HepG2 (cell line): ENCODE measurements around the gene WDR73. TPM values are rescaled to one million over a fixed set of nuclear protein-coding genes. Genes with fewer than 3 reads are reported as not detected.

Experiments
- ARID4A ChIP-seq: sonication (generic); formaldehyde crosslinking; IDR thresholded peaks from 2 replicates; pipeline ENCODE4 v1.5.0; 2020; ENCODE audit warnings: mild to moderate bottlenecking, missing genetic modification reagents, borderline replicate concordance
- FOXK2 ChIP-seq: fragments of 450-650 bp; IDR thresholded peaks from 2 replicates; pipeline ENCODE4 v1.6.1; 2016
- MYPOP ChIP-seq: sonication (generic); formaldehyde crosslinking; IDR thresholded peaks from 2 replicates; pipeline ENCODE4 v1.8.1; 2023; ENCODE audit warnings: mild to moderate bottlenecking, moderate library complexity, missing genetic modification reagents
- NRL ChIP-seq: sonication (generic); formaldehyde crosslinking; IDR thresholded peaks from 2 replicates; pipeline ENCODE4 v1.5.0; 2020; ENCODE audit warnings: missing genetic modification reagents, mild to moderate bottlenecking, moderate library complexity, borderline replicate concordance
- SP2 ChIP-seq: sonication (generic); formaldehyde crosslinking; IDR thresholded peaks from 2 replicates; pipeline ENCODE4 v1.5.1; 2020; ENCODE audit warnings: mild to moderate bottlenecking, missing genetic modification reagents
- SSRP1 ChIP-seq: IDR thresholded peaks from 2 replicates; pipeline ENCODE4 v1.6.1; 2016; ENCODE audit warnings: control low read depth
- polyA plus RNA-seq, 8 experiments: library from polyadenylated mRNA; depleted of rRNA in 3 of 8; stranded (reverse) in 7 of 8; unstranded in 1 of 8; fragments of >200 nt; fragmentation: Illumina TruSeq in 4 of 8; extraction: Trizol in 4 of 8; gene quantifications; 2 replicates each; pipeline versions ENCODE4 v1.2.1 to v1.2.3, GENCODE V29; 2011 to 2016; ENCODE audit warnings: low read depth in 4 of 8, missing spikeins in 1 of 8, mixed read lengths in 1 of 8; ENCODE audit not compliant: insufficient read depth in 1 of 8
- total RNA-seq, 5 experiments: library from RNA; depleted of rRNA; stranded (reverse); fragments of >200 nt; fragmentation: Illumina TruSeq; extraction: Trizol; gene quantifications; 2 replicates each; pipeline ENCODE4 v1.2.3, GENCODE V29; 2016; ENCODE audit warnings: low read depth in 1 of 5
- TF ChIP-seq, protein P1 (sequence below): IDR thresholded peaks from 2 replicates; pipeline ENCODE4 v1.4.0; 2020; ENCODE audit warnings: mild to moderate bottlenecking, missing genetic modification reagents
- TF ChIP-seq, protein P2 (sequence below): sonication (generic); formaldehyde crosslinking; IDR thresholded peaks from one replicate; pipeline ENCODE4 v1.5.1; 2020; ENCODE audit warnings: mild to moderate bottlenecking, missing genetic modification reagents; ENCODE audit errors: not compliant biosample characterization
- TF ChIP-seq, protein P3 (sequence below): IDR thresholded peaks from 2 replicates; pipeline ENCODE4 v1.6.1; 2016; ENCODE audit warnings: missing genetic modification reagents, missing compliant biosample characterization

The WDR73 gene
- total and polyA plus RNA-seq, 2 of the 13 experiments (the other 11 are each of a cell fraction or from before 2014, with no cell fraction given), result 20.0 to 35.5 TPM

GRCh38 chr15:84653910-84654688, at the start of gene WDR73 (continued):
- TF ChIP-seq, protein P1, sequence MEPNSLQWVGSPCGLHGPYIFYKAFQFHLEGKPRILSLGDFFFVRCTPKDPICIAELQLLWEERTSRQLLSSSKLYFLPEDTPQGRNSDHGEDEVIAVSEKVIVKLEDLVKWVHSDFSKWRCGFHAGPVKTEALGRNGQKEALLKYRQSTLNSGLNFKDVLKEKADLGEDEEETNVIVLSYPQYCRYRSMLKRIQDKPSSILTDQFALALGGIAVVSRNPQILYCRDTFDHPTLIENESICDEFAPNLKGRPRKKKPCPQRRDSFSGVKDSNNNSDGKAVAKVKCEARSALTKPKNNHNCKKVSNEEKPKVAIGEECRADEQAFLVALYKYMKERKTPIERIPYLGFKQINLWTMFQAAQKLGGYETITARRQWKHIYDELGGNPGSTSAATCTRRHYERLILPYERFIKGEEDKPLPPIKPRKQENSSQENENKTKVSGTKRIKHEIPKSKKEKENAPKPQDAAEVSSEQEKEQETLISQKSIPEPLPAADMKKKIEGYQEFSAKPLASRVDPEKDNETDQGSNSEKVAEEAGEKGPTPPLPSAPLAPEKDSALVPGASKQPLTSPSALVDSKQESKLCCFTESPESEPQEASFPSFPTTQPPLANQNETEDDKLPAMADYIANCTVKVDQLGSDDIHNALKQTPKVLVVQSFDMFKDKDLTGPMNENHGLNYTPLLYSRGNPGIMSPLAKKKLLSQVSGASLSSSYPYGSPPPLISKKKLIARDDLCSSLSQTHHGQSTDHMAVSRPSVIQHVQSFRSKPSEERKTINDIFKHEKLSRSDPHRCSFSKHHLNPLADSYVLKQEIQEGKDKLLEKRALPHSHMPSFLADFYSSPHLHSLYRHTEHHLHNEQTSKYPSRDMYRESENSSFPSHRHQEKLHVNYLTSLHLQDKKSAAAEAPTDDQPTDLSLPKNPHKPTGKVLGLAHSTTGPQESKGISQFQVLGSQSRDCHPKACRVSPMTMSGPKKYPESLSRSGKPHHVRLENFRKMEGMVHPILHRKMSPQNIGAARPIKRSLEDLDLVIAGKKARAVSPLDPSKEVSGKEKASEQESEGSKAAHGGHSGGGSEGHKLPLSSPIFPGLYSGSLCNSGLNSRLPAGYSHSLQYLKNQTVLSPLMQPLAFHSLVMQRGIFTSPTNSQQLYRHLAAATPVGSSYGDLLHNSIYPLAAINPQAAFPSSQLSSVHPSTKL, result peak; percentile 33; the same call in 1 of the 2 replicates
- TF ChIP-seq SP2 (CRISPR knock-in tag) (peak; percentile 57; the same call in 1 of the 2 replicates), MYPOP (peak; percentile 10; the same call in 1 of the 2 replicates), SSRP1 (CRISPR knock-in tag) (no peak), NRL (CRISPR knock-in tag) (no peak; the same call in 1 of the 2 replicates), ARID4A (peak; percentile 96), FOXK2 (no peak)
- TF ChIP-seq, protein P2, sequence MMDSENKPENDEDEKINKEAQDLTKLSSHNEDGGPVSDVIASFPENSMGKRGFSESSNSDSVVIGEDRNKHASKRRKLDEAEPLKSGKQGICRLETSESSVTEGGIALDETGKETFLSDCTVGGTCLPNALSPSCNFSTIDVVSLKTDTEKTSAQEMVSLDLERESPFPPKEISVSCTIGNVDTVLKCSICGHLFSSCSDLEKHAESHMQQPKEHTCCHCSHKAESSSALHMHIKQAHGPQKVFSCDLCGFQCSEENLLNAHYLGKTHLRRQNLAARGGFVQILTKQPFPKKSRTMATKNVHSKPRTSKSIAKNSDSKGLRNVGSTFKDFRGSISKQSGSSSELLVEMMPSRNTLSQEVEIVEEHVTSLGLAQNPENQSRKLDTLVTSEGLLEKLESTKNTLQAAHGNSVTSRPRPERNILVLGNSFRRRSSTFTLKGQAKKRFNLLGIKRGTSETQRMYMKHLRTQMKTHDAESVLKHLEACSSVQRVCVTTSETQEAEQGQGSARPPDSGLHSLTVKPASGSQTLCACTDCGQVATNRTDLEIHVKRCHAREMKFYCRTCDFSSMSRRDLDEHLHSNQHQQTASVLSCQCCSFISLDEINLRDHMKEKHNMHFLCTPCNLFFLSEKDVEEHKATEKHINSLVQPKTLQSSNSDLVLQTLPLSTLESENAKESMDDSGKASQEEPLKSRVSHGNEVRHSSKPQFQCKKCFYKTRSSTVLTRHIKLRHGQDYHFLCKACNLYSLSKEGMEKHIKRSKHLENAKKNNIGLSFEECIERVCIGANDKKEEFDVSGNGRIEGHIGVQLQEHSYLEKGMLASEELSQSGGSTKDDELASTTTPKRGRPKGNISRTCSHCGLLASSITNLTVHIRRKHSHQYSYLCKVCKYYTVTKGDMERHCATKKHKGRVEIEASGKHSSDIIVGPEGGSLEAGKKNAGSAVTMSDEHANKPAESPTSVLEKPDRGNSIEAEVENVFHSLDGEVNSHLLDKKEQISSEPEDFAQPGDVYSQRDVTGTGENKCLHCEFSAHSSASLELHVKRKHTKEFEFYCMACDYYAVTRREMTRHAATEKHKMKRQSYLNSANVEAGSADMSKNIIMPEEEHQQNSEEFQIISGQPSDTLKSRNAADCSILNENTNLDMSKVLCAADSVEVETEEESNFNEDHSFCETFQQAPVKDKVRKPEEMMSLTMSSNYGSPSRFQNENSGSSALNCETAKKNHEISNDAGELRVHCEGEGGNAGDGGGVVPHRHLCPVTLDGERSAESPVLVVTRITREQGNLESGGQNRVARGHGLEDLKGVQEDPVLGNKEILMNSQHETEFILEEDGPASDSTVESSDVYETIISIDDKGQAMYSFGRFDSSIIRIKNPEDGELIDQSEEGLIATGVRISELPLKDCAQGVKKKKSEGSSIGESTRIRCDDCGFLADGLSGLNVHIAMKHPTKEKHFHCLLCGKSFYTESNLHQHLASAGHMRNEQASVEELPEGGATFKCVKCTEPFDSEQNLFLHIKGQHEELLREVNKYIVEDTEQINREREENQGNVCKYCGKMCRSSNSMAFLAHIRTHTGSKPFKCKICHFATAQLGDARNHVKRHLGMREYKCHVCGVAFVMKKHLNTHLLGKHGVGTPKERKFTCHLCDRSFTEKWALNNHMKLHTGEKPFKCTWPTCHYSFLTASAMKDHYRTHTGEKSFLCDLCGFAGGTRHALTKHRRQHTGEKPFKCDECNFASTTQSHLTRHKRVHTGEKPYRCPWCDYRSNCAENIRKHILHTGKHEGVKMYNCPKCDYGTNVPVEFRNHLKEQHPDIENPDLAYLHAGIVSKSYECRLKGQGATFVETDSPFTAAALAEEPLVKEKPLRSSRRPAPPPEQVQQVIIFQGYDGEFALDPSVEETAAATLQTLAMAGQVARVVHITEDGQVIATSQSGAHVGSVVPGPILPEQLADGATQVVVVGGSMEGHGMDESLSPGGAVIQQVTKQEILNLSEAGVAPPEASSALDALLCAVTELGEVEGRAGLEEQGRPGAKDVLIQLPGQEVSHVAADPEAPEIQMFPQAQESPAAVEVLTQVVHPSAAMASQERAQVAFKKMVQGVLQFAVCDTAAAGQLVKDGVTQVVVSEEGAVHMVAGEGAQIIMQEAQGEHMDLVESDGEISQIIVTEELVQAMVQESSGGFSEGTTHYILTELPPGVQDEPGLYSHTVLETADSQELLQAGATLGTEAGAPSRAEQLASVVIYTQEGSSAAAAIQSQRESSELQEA (CRISPR knock-in tag), result peak; percentile 23
- TF ChIP-seq, protein P3, sequence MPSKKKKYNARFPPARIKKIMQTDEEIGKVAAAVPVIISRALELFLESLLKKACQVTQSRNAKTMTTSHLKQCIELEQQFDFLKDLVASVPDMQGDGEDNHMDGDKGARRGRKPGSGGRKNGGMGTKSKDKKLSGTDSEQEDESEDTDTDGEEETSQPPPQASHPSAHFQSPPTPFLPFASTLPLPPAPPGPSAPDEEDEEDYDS (CRISPR knock-in tag), result peak; percentile 74
